Measurements from ENCODE around the gene PRSS21. TPM values are rescaled to one million over a fixed set of nuclear protein-coding genes. Genes with fewer than 3 reads are reported as not detected.
A peak's percentile ranks its signal among the peaks of the same experiment; 100 is the strongest.

Gene PRSS21
- polyA plus RNA-seq, 3 donors: 2.1 to 9.0 (median 3.1) TPM

- Histone ChIP-seq H3K9ac (ENCODE audit: insufficient read depth, low read length, poor library complexity, severe bottlenecking) (no peak overlapping the region), H3K4me3 (replicated peaks in 1 of 3; ENCODE audit: low read depth in 2 of 3, low read length in 3 of 3) (no peak overlapping the region), H3K79me2 (ENCODE audit: insufficient read depth, low read length) (peaks cover 45% of the 10 kb centered on the region), H3K27ac (ENCODE audit: low read depth in 1 of 2, low read length in 2 of 2) (no peak overlapping the region), H3K27me3 (ENCODE audit: control insufficient read depth in 2 of 2, insufficient read depth in 2 of 2, low read length in 2 of 2) (no peaks in the 10 kb centered on the region), H3K4me2 (replicated peaks; ENCODE audit: extremely low read depth, low read length, poor library complexity, severe bottlenecking) (no peak overlapping the region), H4K20me1 (ENCODE audit: insufficient read depth, low read length) (peaks cover 100% of the 10 kb centered on the region), H3K9me3 (replicated peaks in 1 of 2; ENCODE audit: control insufficient read depth in 1 of 2, insufficient read depth in 1 of 2, low read length in 2 of 2) (no peaks in the 10 kb centered on the region), H3K4me1 (ENCODE audit: control insufficient read depth in 1 of 2, insufficient read depth in 2 of 2, low read length in 2 of 2) (peaks cover 1 to 4% of the 10 kb centered on the region in 2 donors), H2AFZ (ENCODE audit: insufficient read depth, low read depth, low read length, poor library complexity, severe bottlenecking) (no peak overlapping the region), H3K36me3 (replicated peaks in 1 of 2; ENCODE audit: control insufficient read depth in 1 of 2, insufficient read depth in 2 of 2, low read length in 2 of 2) (peaks cover 93 to 100% of the 10 kb centered on the region in 2 donors)
- H3K4me3 Mint-ChIP-seq: no peak overlapping the region
- H3K36me3 Mint-ChIP-seq: peaks cover 94 to 100% of the 10 kb centered on the region in 2 donors
- intact Hi-C loops (cut with micrococcal nuclease): no loop called here
- DNase-seq: no peak
- TF ChIP-seq CTCF (IDR thresholded peaks at IDR 0.05): no peak
- peaks cover 11% of the 10 kb centered on the region for H3K4me1 Mint-ChIP-seq
- peaks cover 0 to 1% (median 0%) of the 10 kb centered on the region in 7 donors for H3K9me3 Mint-ChIP-seq
- peak overlapping the region in 5 of 7 donors; percentile 27 to 68 (median 60) for H3K27ac Mint-ChIP-seq
- WGBS (ENCODE audit: insufficient coverage): 90% methylated on average over 13 of the region's 14 CpGs
- peaks cover 0 to 4% (median 0%) of the 10 kb centered on the region in 3 donors for H3K27me3 Mint-ChIP-seq (ENCODE audit: low read depth in 3 of 3)
These were observed 47.4 kb upstream of the PRSS21 start for GRCh38 chr16:2769675-2770056.

GRCh38 chr16:2770057-2770951, 46.7 kb upstream of the PRSS21 start:
- Mint-ChIP-seq H3K9me3 (peaks cover 0 to 1% (median 0%) of the 10 kb centered on the region in 7 donors), H3K4me1 (peaks cover 17% of the 10 kb centered on the region), H3K4me3 (no peak overlapping the region), H3K27me3 (ENCODE audit: low read depth in 3 of 3) (peaks cover 0 to 4% (median 0%) of the 10 kb centered on the region in 3 donors), H3K27ac (peak overlapping the region in 5 of 7 donors; percentile 48 to 82 (median 52)), H3K36me3 (peaks cover 92 to 99% of the 10 kb centered on the region in 2 donors)
- H2AFZ ChIP-seq (ENCODE audit: insufficient read depth, low read depth, low read length, poor library complexity, severe bottlenecking): no peak overlapping the region
- intact Hi-C loops (cut with micrococcal nuclease): no loop called here
- no peak for DNase-seq
- H3K4me1 ChIP-seq (ENCODE audit: control insufficient read depth in 1 of 2, insufficient read depth in 2 of 2, low read length in 2 of 2): peaks cover 8 to 11% of the 10 kb centered on the region in 2 donors
- H3K27ac ChIP-seq (ENCODE audit: low read depth in 1 of 2, low read length in 2 of 2): no peak overlapping the region
- no peak overlapping the region for H3K9ac ChIP-seq (ENCODE audit: insufficient read depth, low read length, poor library complexity, severe bottlenecking)
- H3K27me3 ChIP-seq (ENCODE audit: control insufficient read depth in 2 of 2, insufficient read depth in 2 of 2, low read length in 2 of 2): no peaks in the 10 kb centered on the region
- peaks cover 45% of the 10 kb centered on the region for H3K79me2 ChIP-seq (ENCODE audit: insufficient read depth, low read length)
- no peaks in the 10 kb centered on the region for H3K9me3 ChIP-seq (replicated peaks in 1 of 2; ENCODE audit: control insufficient read depth in 1 of 2, insufficient read depth in 1 of 2, low read length in 2 of 2)
- WGBS (ENCODE audit: insufficient coverage): 96% methylated on average over 25 of the region's 32 CpGs
- TF ChIP-seq CTCF (IDR thresholded peaks at IDR 0.05): no peak
- H3K4me2 ChIP-seq (replicated peaks; ENCODE audit: extremely low read depth, low read length, poor library complexity, severe bottlenecking): no peak overlapping the region
- peaks cover 100% of the 10 kb centered on the region for H4K20me1 ChIP-seq (ENCODE audit: insufficient read depth, low read length)
- H3K36me3 ChIP-seq (replicated peaks in 1 of 2; ENCODE audit: control insufficient read depth in 1 of 2, insufficient read depth in 2 of 2, low read length in 2 of 2): peaks cover 90 to 97% of the 10 kb centered on the region in 2 donors
- no peak overlapping the region for H3K4me3 ChIP-seq (replicated peaks in 1 of 3; ENCODE audit: low read depth in 2 of 3, low read length in 3 of 3)
